ENCODE results near the gene HKDC1. TPM values are rescaled to one million over a fixed set of nuclear protein-coding genes. Genes with fewer than 3 reads are reported as not detected.

Gene HKDC1
- polyA plus RNA-seq, 1 experiment = 0.18 TPM

- Histone ChIP-seq H3K27me3 (ENCODE audit: control insufficient read depth, insufficient read depth, low read length) (no peaks in the 10 kb centered on the region), H3K36me3 (ENCODE audit: control insufficient read depth, insufficient read depth, low read length) (peaks cover 3% of the 10 kb centered on the region), H3K4me3 (ENCODE audit: low read depth, low read length) (peak within 1 kb of the TSS; percentile 97)
- CTCF ChIA-PET = no interaction called here
- POLR2A ChIA-PET = no interaction called here
- no peak for TF ChIP-seq CTCF (IDR thresholded peaks at IDR 0.05; ENCODE audit: insufficient read depth, low read depth, low read length)
- DNase-seq (ENCODE audit: low read depth) = peak; percentile 83
These were observed 40.2 kb upstream of the HKDC1 start, which contains the start of gene SUPV3L1 for GRCh38 chr10:69179743-69180524. Gene SUPV3L1 (plus strand): TSS chr10:69180234. CDS start chr10:69180292, 58 bp downstream.

- Histone ChIP-seq H3K4me3 (ENCODE audit: low read depth, low read length) (peak overlapping the region; percentile 97), H3K36me3 (ENCODE audit: control insufficient read depth, insufficient read depth, low read length) (peaks cover 3% of the 10 kb centered on the region), H3K27me3 (ENCODE audit: control insufficient read depth, insufficient read depth, low read length) (no peaks in the 10 kb centered on the region)
- POLR2A ChIA-PET = no interaction called here
- TF ChIP-seq CTCF (IDR thresholded peaks at IDR 0.05; ENCODE audit: insufficient read depth, low read depth, low read length) = no peak
- DNase-seq (ENCODE audit: low read depth) = no peak
- CTCF ChIA-PET = no interaction called here
These were observed 39.5 kb upstream of the HKDC1 start for GRCh38 chr10:69180525-69181204.

- H3K4me3 ChIP-seq (ENCODE audit: low read depth, low read length) = peak overlapping the region; percentile 97
- no peak for DNase-seq (ENCODE audit: low read depth)
These were observed 38.7 kb upstream of the HKDC1 start for GRCh38 chr10:69181433-69181832.

GRCh38 chr10:69182005-69182404 is 38.1 kb upstream of the HKDC1 start:
- DNase-seq (ENCODE audit: low read depth) = no peak
- no peak overlapping the region for H3K4me3 ChIP-seq (ENCODE audit: low read depth, low read length)
- H3K27me3 ChIP-seq (ENCODE audit: control insufficient read depth, insufficient read depth, low read length) = no peaks in the 10 kb centered on the region
- peaks cover 5% of the 10 kb centered on the region for H3K36me3 ChIP-seq (ENCODE audit: control insufficient read depth, insufficient read depth, low read length)
- POLR2A ChIA-PET = no interaction called here
- CTCF ChIA-PET = no interaction called here
- no peak for TF ChIP-seq CTCF (IDR thresholded peaks at IDR 0.05; ENCODE audit: insufficient read depth, low read depth, low read length)

More at GRCh38 chr10:69181433-69181832, 38.7 kb upstream of the HKDC1 start:
- no peak for TF ChIP-seq CTCF (IDR thresholded peaks at IDR 0.05; ENCODE audit: insufficient read depth, low read depth, low read length)
- CTCF ChIA-PET = no interaction called here
- no peaks in the 10 kb centered on the region for H3K27me3 ChIP-seq (ENCODE audit: control insufficient read depth, insufficient read depth, low read length)
- POLR2A ChIA-PET = no interaction called here
- peaks cover 5% of the 10 kb centered on the region for H3K36me3 ChIP-seq (ENCODE audit: control insufficient read depth, insufficient read depth, low read length)

- Histone ChIP-seq H3K36me3 (ENCODE audit: control insufficient read depth, insufficient read depth, low read length) (peaks cover 9% of the 10 kb centered on the region), H3K4me3 (ENCODE audit: low read depth, low read length) (no peak overlapping the region), H3K27me3 (ENCODE audit: control insufficient read depth, insufficient read depth, low read length) (no peaks in the 10 kb centered on the region)
- no peak for DNase-seq (ENCODE audit: low read depth)
- POLR2A ChIA-PET = no interaction called here
- no peak for TF ChIP-seq CTCF (IDR thresholded peaks at IDR 0.05; ENCODE audit: insufficient read depth, low read depth, low read length)
- CTCF ChIA-PET = no interaction called here
These were observed 33.6 kb upstream of the HKDC1 start for GRCh38 chr10:69186524-69186923.
